Esophagus muscularis mucosa (tissue), 4 donors: Measurements from ENCODE around the gene PLIN4. TPM values are rescaled to one million over a fixed set of nuclear protein-coding genes. Genes with fewer than 3 reads are reported as not detected.

Experiments used
- DNase-seq: peaks from one replicate; pipeline ENCODE4 v3.0.0-alpha.2; 2017; ENCODE audit errors: extremely low spot score
- H3K27ac ChIP-seq, 4 donors: fragments of 200-600 bp; sonication (generic); replicated peaks in 1 of 4; 1 replicate in 3 of 4; 2 replicates in 1 of 4; pipeline ENCODE4 v1.5.1; 2016 to 2019; ENCODE audit warnings: mild to moderate bottlenecking in 1 of 4
- H3K27me3 ChIP-seq, 4 donors: fragments of 200-600 bp; sonication (generic); one replicate each; pipeline versions ENCODE4 v1.5.1 to v1.6.0; 2016 to 2019
- H3K36me3 ChIP-seq, 4 donors: fragments of 200-600 bp; sonication (generic); one replicate each; pipeline ENCODE4 v1.5.1; 2016 to 2019
- H3K4me1 ChIP-seq, 4 donors: fragments of 200-600 bp; sonication (generic); one replicate each; pipeline ENCODE4 v1.5.1; 2016 to 2019
- H3K4me3 ChIP-seq, 4 donors: fragments of 200-600 bp; sonication (generic); 1 replicate in 2 of 4; 2 replicates in 2 of 4; pipeline ENCODE4 v1.5.1; 2016 to 2019; ENCODE audit warnings: mild to moderate bottlenecking in 4 of 4, moderate library complexity in 1 of 4
- H3K9me3 ChIP-seq, 4 donors: fragments of 200-600 bp; sonication (generic); 1 replicate in 3 of 4; 2 replicates in 1 of 4; pipeline ENCODE4 v1.5.1; 2016 to 2019
- EP300 ChIP-seq: sonication (generic); formaldehyde crosslinking; IDR thresholded peaks from one replicate; pipeline ENCODE4 v1.6.1; 2017; ENCODE audit warnings: antibody characterized with exemption
- POLR2A ChIP-seq: fragments of 450-650 bp; IDR thresholded peaks from one replicate; pipeline ENCODE4 v1.6.1; 2017; ENCODE audit warnings: antibody characterized with exemption, moderate library complexity, mild to moderate bottlenecking, low read depth
- POLR2AphosphoS5 ChIP-seq, 2 donors: sonication (generic); formaldehyde crosslinking; IDR thresholded peaks; one replicate each; pipeline ENCODE4 v1.6.1; 2017; ENCODE audit warnings: antibody characterized with exemption in 2 of 2
- WGBS: methylation state at CpG from one replicate; pipeline ENCODE4 v1.1.5; 2018; 5-methylcytosine and 5-hydroxymethylcytosine counted together
- intact Hi-C: fragments of 100-400 bp; cut with DNase I; formaldehyde crosslinking; loops from one replicate; pipeline ENCODE4 v1.15.1; 2023
- total RNA-seq, 4 donors: library from RNA; depleted of rRNA; stranded (reverse); fragments of >200 nt; gene quantifications; one replicate each; pipeline versions ENCODE4 v1.1.0 to v1.2.1, GENCODE V29; 2016
- TF ChIP-seq, protein P1 (sequence below), 3 experiments: fragments of 200-600 bp in 2 of 3; fragments of 450-650 bp in 1 of 3; sonication (generic) in 2 of 3; IDR thresholded peaks; one replicate each; pipeline ENCODE4 v1.5.1; 2017 to 2019; ENCODE audit warnings: antibody characterized with exemption in 3 of 3, mild to moderate bottlenecking in 2 of 3, moderate library complexity in 1 of 3

PLIN4 gene
- total RNA-seq, 4 donors from 2014 or later: 45.7 to 134 (median 91.1) TPM

DNA sequence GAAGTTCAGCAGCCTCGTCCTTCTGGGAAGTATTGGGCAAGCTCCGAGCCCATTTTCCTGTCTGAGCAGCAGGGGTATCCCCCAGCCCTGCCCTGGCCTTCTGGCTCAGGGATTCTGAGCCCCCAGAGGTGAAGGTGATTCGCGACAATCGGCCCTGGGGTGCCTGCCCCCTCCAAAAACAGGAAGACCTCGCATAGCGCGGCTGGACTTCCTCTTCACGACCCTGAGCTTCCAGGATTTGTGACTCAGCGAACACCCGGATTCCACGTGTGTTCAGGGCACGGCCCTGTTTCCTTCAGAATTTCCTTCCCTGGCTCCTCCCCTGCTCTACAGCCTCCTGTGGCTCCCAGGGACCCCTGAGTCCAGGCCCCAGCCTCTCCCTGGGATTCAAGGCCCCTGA is 41.3 kb upstream of the PLIN4 start, which contains the start of gene SEMA6B:
Gene SEMA6B, minus strand, starts transcription at position 116 of the 400 bp plus-strand sequence. CDS start 1,227 bp downstream, outside the sequence.
- H3K27ac ChIP-seq: peak within 1 kb of the TSS; percentile 53 to 62 (median 58)

DNA sequence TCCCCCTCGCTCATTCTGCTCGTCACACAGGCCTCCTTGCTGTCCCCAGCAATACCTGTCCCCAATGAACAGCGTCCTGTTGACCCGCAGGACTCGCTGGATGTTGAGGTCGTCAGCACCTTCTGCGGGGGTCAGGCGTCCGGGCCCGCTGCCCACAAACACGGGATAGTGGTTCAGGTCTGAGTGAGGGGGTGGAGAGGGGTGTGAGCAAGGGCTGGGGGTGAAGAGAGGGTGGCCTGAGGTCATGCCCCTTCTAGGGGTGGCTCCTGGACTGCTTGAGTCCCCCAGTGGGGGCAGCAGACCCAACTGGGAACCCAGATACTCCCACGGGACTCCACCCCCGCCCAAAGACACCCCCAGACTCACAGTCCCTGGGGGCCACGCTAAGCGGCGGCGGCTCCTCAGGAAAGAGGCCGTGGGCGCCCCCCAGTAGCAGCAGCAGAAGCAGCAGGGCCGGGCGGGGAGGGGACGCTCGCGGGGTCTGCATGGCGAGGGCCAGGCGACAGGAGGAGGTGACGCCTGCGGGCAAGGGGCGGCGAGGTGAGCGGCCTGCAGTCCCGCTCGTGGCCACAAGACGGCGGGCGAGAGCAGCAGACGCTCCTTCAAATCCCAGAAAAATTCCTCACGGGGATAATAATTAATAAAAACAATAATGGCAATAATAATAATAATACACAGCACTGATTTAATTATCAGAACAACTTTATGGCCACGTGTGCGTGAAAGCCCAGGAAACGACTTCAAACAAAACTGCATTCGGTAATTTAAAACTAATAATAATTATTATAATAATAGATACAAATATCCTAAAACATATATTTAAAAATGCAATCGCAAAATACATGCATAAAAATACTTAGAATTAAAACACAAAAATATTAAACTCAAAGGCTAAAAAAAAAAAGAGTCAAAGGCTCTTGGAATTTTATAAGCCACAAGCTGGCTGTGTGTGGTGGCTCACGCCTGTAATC is 40.0 kb upstream of the PLIN4 start:
- peaks cover 5 to 14% (median 8%) of the 10 kb centered on the region in 4 donors for H3K4me1 ChIP-seq
- intact Hi-C loops: loop anchor here (5.0 kb wide), 1 partner anchor 79 kb away; the partner anchor contains the start of gene TNFAIP8L1
- no peaks in the 10 kb centered on the region for H3K9me3 ChIP-seq
- H3K36me3 ChIP-seq: peaks cover 0 to 38% (median 10%) of the 10 kb centered on the region in 4 donors
- H3K27me3 ChIP-seq: peaks cover 0 to 10% (median 0%) of the 10 kb centered on the region in 4 donors
- peak overlapping the region; percentile 35 to 55 (median 42) for H3K4me3 ChIP-seq
- WGBS: 27% methylated on average over 27 of the region's 44 CpGs
- peak overlapping the region in 2 of 4 donors; percentile 37 to 62 for H3K27ac ChIP-seq
- TF ChIP-seq POLR2AphosphoS5 (IDR thresholded peaks at IDR 0.05) (no peak), EP300 (no peak), POLR2A (peak; percentile 9)
- TF ChIP-seq, protein P1, sequence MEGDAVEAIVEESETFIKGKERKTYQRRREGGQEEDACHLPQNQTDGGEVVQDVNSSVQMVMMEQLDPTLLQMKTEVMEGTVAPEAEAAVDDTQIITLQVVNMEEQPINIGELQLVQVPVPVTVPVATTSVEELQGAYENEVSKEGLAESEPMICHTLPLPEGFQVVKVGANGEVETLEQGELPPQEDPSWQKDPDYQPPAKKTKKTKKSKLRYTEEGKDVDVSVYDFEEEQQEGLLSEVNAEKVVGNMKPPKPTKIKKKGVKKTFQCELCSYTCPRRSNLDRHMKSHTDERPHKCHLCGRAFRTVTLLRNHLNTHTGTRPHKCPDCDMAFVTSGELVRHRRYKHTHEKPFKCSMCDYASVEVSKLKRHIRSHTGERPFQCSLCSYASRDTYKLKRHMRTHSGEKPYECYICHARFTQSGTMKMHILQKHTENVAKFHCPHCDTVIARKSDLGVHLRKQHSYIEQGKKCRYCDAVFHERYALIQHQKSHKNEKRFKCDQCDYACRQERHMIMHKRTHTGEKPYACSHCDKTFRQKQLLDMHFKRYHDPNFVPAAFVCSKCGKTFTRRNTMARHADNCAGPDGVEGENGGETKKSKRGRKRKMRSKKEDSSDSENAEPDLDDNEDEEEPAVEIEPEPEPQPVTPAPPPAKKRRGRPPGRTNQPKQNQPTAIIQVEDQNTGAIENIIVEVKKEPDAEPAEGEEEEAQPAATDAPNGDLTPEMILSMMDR (IDR thresholded peaks at IDR 0.05): peak; percentile 94 to 100 (median 99)
- DNase-seq: no peak

More for the DNA sequence above, 41.3 kb upstream of the PLIN4 start, which contains the start of gene SEMA6B:
- Histone ChIP-seq H3K4me3 (peak within 1 kb of the TSS; percentile 35 to 55 (median 42)), H3K9me3 (no peaks in the 10 kb centered on the region), H3K4me1 (peaks cover 5 to 14% (median 8%) of the 10 kb centered on the region in 4 donors), H3K36me3 (peaks cover 0 to 25% (median 10%) of the 10 kb centered on the region in 4 donors), H3K27me3 (peaks cover 0 to 10% (median 0%) of the 10 kb centered on the region in 4 donors)
- DNase-seq: no peak
- TF ChIP-seq POLR2A (no peak), POLR2AphosphoS5 (IDR thresholded peaks at IDR 0.05) (peak; percentile 68 to 75), EP300 (peak; percentile 59)
- intact Hi-C loops: loop anchor here (5.0 kb wide), 1 partner anchor 78 kb away; the partner anchor contains the start of gene TNFAIP8L1
- 73% methylated on average over 13 of the region's 13 CpGs for WGBS

DNA sequence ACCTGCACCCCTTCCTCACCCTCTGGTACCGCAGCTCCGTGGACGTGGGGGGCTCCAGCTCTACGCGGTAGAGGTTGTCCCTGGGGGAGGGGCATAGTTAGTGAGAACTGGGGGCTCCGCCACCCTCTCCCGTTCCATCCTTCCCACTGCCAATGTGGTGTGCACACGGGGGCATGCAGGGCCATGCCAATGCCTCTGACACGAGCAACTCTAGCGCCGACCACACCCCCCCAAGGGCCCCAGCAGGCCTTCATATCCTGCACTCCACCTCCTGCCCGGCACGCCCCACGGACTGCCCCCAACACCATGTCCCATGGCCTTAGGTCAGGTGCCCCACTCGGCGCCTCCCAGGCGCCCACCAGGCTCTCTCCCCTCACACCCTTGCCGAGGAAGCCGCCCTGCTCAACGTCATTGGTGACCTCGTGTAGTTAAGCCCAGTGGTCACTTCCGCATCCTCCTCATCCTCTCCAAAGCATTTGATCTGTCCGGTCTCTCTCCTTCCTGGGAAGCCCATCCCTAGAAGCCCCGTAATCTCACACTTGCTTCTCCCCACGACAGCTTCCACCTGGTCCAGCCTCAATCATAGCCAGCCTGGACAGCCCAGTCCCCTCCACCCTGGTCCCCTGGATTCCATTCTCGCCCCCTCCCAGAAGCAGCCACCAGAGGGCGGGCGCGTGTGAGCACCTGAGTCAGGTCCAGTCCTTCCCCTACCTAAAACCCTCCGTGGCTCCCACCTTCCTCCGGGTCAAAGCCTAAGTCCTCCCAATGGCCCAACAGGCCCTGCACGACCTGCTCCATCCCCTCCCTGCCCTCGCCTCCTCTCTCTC is 39.1 kb upstream of the PLIN4 start:
- Histone ChIP-seq H3K36me3 (peaks cover 0 to 47% (median 11%) of the 10 kb centered on the region in 4 donors), H3K27me3 (peaks cover 0 to 12% (median 0%) of the 10 kb centered on the region in 4 donors), H3K9me3 (no peaks in the 10 kb centered on the region), H3K4me1 (peaks cover 5 to 14% (median 8%) of the 10 kb centered on the region in 4 donors), H3K4me3 (peak overlapping the region in 3 of 4 donors; percentile 35 to 55 (median 40)), H3K27ac (no peak overlapping the region)
- DNase-seq: no peak
- 83% methylated on average over 33 of the region's 33 CpGs for WGBS
- TF ChIP-seq, protein P1 (IDR thresholded peaks at IDR 0.05): no peak
- no peak for TF ChIP-seq EP300
- no peak for TF ChIP-seq POLR2AphosphoS5 (IDR thresholded peaks at IDR 0.05)
- no peak for TF ChIP-seq POLR2A
- intact Hi-C loops: loop anchor here (5.0 kb wide), 1 partner anchor 80 kb away; the partner anchor contains the start of gene TNFAIP8L1

DNA sequence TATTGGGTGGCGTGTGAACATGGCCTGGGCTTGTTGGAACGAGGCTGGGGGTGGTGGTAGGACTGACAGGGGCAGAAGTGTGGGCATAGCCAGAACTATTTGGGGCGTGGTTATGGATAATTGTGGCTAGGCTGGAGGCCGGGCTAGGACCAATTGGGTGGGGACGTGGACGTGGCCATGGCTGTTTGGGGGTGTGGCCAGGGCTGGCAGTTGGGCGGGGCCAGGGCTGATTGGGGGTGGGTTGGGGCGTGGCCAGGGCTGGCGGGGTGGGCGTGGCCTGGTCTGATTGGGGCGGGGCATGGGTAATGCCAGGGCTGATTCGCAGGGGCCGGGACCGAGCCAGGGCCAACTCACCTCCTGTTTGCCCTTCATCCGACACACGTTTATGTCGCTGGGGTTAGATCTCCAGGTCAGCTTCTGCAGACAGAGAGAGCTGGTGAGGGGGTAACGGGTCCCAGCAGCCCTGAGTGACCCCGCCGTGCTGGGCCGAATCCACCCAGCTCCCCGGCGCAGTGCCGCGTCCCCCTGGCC is 38.4 kb upstream of the PLIN4 start:
- WGBS: 74% methylated on average over 23 of the region's 25 CpGs
- DNase-seq: no peak

More for the DNA sequence above, 38.4 kb upstream of the PLIN4 start:
- H3K9me3 ChIP-seq: no peaks in the 10 kb centered on the region
- H3K36me3 ChIP-seq: peaks cover 0 to 54% (median 12%) of the 10 kb centered on the region in 4 donors
- intact Hi-C loops: loop anchor here (5.0 kb wide), 1 partner anchor 81 kb away; the partner anchor contains the start of gene TNFAIP8L1
- no peak overlapping the region for H3K27ac ChIP-seq
- no peak overlapping the region for H3K4me3 ChIP-seq
- peaks cover 5 to 14% (median 8%) of the 10 kb centered on the region in 4 donors for H3K4me1 ChIP-seq
- peaks cover 0 to 19% (median 0%) of the 10 kb centered on the region in 4 donors for H3K27me3 ChIP-seq
- TF ChIP-seq POLR2A: no peak
- no peak for TF ChIP-seq EP300
